GM18519 (cell line): ENCODE measurements around the gene UBTD1.
"Not testable (repeated sequence)": the region's sequence is repeated elsewhere in the genome, so short reads cannot be mapped to it uniquely, and the experiment has no call there.

ENCODE experiments used
- ATAC-seq: cut with Tn5 transposase; IDR thresholded peaks from one replicate; pipeline ENCODE4 v1.9.1; 2021; ENCODE audit warnings: mild to moderate bottlenecking, moderate library complexity; ENCODE audit not compliant: unreplicated experiment, low FRiP score

The UBTD1 gene

DNA sequence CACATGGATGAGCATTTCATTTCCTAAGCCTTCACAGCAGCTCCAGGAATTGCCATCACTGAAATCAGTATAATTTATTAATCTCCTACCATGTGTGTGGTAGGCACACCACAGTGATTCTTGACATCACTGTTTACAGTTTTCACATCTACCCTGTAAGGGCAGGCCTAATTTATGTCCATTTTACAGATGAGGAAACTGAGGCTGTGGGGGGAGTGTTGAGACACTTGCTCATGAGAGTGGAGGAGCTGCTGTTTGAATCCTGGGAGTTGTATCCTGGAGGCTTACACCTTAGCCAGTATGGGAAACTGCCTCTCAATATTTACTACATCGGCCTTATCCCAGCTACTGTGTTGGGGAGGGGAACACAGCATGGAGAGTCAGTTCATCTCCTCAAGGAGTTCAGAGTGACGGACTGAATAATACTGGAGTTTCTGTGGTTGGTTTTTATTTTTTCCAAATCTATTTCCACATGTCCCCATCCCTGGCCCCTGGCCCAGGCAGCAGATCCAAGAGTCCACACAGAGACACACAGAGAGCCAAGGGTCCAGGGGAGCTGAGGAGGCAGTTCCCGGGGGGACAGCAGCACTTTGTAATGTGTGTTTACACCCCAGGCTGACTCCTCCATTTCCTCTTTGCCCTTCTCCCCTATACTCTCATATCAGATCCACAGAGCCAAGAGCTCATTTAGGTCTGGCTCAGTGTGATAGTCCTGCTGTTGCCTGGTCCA, 13.2 kb downstream of the UBTD1 start:
- ATAC-seq: no peak

GRCh38 chr10:97512993-97513392, 14.3 kb downstream of the UBTD1 start:
- ATAC-seq: no peak

DNA sequence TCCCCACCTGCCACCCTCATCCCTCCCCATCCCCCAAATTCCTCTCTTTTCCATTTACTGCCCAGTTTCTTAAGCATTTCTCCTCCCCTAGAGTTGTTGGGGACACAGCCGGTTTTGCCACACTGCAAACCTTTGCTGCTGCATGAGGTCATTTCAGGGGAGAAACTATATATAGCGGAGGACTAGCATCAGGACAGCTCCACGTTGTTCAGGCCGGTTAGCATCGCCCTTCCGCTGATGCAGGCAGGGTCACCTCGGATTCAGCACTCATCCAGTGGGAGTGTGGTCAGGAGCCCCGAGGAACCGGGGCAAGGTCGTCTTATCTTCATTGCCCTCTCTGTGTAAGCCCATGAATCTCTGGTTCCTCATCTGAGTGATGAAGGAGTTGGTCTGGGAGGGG, 15.6 kb downstream of the UBTD1 start:
- no peak for ATAC-seq

- ATAC-seq: no peak
Observed at GRCh38 chr10:97515271-97515978, 16.7 kb downstream of the UBTD1 start.

GRCh38 chr10:97517096-97517750, 18.5 kb downstream of the UBTD1 start:
- ATAC-seq: no peak

GRCh38 chr10:97517778-97518300, 19.1 kb downstream of the UBTD1 start:
- no peak for ATAC-seq

DNA sequence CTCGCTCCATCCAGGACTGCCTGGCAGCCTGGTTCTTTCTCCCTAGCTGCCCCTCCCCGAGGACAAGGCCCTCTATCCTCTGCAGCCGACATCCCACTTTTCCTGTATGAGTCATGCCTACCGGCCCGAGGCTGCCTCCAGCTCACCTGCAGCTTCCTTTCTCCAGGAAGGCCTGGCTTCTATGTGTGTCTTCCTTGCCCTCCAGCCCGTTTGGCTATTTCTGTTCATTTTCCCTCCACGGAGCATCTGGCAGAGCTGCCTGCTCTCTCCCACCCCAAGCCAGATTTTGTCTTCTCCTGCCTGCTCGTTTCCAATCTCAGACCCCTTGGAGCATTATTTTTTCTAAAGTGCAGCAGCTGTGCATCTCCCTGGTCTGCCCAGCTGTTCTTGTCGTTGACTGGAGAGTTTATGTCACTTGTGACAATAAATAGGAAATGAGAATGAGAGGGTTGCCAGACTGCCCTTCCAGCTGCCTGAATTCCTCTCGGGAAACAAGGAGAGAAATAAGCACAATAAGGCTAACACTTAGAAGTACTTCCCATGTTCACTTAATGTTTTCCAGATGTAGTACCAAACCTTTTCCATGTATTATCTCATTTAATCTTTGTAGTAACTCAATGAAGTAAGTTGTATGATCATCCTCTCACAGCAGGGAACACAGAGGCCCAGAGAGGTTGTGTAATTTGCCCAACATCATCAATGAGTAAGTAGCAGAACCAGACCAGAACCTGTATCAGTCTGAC, 19.7 kb downstream of the UBTD1 start:
- no peak for ATAC-seq

DNA sequence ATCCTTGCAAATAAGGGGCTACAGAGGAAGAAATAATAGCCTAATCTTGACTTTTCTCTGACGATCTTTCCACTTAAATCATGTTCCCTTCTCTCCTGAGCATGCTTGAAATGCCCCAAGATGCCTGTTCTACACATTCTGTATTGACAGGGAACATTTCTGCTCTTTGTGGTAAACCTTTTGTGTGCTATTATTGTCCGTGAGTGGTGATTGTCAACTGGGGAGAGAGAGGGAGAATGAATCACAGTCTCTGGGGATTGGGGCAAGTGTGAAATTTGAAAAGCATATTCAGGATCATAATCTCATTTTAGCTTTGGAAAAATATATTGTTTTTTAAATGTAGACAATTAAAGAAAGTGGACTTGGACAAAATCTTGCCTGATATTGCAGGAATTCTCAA, 20.6 kb downstream of the UBTD1 start:
- ATAC-seq: no peak

GRCh38 chr10:97520520-97520919, 21.8 kb downstream of the UBTD1 start:
- no peak for ATAC-seq

- ATAC-seq: no peak
Observed at GRCh38 chr10:97520978-97521761, 22.4 kb downstream of the UBTD1 start.

DNA sequence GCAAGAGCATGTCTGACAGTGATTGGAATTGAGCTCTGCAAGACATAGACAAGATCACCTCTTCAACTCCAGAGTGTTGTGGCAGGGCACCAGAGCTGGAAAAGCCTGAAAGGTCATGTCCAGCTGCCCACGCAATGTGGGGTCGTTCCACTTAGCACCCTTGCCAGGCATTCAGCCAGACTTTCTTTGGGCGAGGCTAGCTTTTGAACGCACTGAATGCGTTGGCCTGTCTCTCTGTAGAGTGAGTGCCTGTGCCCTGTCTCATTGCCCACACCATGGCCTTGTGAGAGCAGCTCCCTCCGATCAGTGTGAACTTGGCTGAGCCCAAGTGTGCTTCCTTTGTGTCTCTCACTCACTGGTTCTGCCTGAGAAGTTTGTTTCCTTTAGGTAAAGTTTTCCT, 23.3 kb downstream of the UBTD1 start:
- no peak for ATAC-seq

DNA sequence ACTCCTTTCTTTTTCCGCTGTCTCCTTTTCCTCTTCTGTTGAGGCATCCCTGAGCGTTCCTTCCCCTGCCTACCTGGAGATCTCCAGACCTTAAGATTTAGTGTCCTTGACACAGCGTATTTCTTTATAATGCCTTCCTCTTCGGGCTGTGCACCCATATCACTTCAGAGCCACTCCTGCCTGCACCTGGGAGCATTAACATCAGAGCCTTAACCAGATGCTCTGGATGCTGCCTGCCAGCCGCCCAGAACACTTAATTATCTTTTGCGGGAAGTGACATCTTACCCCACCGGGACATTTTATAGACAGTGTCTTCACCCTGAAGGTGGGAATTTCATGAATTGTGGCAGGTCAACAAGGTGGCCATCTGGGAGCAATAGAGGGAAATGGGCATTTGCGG, 24.2 kb downstream of the UBTD1 start:
- no peak for ATAC-seq

GRCh38 chr10:97525086-97525485, 26.4 kb downstream of the UBTD1 start:
- ATAC-seq: no peak

GRCh38 chr10:97525683-97526110, 27.0 kb downstream of the UBTD1 start:
- ATAC-seq: no peak

DNA sequence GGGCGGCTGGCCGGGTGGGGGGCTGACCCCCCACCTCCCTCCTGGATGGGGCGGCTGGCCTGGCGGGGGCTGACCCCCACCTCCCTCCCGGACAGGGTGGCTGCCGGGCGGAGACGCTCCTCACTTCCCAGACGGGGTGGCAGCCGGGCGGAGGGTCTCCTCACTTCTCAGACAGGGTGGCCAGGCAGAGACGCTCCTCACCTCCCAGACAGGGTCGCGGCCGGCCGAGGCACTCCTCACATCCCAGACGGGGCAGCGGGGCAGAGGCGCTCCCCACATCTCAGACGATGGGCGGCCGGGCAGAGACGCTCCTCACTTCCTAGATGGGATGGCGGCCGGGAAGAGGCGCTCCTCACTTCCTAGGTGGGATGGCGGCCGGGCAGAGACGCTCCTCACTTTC, 30.2 kb downstream of the UBTD1 start:
- ATAC-seq: not testable (repeated sequence)

DNA sequence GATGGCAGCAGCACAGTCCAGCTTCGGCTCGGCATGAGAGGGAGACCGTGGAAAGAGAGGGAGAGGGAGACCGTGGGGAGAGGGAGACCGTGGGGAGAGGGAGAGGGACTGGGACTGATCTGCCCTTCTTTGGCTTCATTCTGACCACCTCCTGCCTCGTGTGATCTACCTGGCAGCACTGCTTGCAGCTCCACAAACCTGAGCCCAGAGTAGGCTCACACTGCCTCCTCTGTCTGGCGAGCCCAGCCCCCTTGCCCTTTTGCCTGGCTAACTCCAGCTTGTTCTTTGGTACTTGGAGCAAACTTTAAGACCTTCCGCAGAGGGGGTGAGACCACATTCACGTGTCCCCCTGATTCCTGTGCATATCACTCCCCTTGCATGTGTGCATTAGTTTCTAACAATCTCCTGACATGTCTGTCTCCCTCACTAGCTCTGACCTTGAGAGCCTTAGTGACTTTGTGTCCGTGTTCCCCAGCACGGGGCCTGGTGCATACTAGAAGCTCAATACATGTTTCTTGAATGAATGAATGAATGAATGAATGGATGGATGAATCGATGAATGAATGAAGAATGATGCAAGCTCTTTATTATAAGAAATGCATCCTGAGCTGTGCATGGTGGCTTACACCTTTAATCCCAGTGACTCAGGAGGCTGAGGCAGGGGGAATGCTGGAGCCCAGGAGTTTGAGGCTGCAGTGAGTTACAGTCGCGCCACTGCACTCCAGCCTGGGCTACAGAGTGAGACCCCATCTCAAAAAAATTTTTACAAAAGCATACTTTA, 31.2 kb downstream of the UBTD1 start:
- ATAC-seq: no peak

GRCh38 chr10:97531401-97531986, 32.8 kb downstream of the UBTD1 start:
- no peak for ATAC-seq

DNA sequence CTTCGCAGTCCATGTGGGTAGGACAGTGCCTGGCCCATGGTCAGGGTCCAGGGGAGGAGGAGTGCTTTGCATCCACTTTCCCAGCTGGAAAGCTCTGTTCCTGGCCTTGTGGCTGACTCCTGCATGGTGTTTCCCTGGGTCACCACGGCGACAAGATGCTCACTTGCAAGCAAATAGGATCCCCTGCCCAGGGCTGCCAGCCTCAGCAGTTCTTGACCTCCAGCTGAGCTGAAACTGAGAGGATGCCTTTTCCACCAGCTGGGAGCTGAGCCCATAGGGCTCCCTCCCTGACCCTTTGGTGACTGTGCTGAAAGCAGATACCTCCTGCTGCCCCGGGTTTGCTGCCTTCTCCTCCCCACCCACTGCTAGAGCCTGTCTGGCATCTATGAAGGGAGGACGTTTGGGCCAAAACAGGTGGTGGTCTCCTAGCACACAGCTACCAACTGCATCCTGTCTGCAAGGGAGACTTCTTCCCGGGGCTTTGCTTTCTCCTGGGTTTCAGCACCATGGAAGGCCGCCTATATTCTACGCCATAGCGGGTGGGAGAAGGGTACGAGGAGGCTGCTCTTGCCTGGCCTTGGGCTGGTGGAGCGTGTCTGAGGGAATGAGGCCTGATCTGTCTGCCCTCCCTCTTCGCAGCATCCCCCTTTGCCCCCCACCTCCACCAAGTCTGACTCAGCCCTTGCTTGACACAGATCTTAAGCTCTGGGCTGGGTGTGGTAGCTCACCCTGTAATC, 34.4 kb downstream of the UBTD1 start:
- no peak for ATAC-seq
